ENCODE results near the gene ACOT7.

Gene ACOT7

DNA sequence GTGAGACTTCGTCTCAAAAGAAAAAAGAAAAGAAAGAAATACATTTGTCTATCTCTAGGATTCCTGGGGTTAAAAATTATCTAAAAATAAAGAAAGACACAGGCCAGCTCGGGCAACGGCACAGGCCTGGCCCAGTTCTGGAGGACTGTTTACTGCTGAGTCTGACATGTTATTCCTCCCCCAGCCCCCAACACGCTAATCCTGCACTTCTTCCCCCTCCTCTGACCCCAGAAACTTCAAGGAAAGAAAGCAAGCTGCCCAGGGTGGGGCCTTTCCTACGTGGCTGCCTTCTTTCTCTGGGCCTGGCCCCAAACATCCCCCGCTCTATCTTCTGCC is 40.0 kb downstream of the ACOT7 start:
- TF ChIP-seq SPI1 (IDR thresholded peaks at IDR 0.05; ENCODE audit: borderline replicate concordance, low read depth) (no peak), REST (IDR thresholded peaks at IDR 0.05; ENCODE audit: insufficient replicate concordance, low read depth) (no peak), POLR2AphosphoS5 (IDR thresholded peaks at IDR 0.05; ENCODE audit: low read depth) (no peak), GABPA (IDR thresholded peaks at IDR 0.05; ENCODE audit: low read depth) (no peak)
- TF ChIP-seq, protein P1, sequence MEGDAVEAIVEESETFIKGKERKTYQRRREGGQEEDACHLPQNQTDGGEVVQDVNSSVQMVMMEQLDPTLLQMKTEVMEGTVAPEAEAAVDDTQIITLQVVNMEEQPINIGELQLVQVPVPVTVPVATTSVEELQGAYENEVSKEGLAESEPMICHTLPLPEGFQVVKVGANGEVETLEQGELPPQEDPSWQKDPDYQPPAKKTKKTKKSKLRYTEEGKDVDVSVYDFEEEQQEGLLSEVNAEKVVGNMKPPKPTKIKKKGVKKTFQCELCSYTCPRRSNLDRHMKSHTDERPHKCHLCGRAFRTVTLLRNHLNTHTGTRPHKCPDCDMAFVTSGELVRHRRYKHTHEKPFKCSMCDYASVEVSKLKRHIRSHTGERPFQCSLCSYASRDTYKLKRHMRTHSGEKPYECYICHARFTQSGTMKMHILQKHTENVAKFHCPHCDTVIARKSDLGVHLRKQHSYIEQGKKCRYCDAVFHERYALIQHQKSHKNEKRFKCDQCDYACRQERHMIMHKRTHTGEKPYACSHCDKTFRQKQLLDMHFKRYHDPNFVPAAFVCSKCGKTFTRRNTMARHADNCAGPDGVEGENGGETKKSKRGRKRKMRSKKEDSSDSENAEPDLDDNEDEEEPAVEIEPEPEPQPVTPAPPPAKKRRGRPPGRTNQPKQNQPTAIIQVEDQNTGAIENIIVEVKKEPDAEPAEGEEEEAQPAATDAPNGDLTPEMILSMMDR (IDR thresholded peaks at IDR 0.05; ENCODE audit: insufficient read depth, low read length), result no peak
- H3K27me3 ChIP-seq (ENCODE audit: insufficient read depth, poor library complexity, severe bottlenecking), result no peaks in the 10 kb centered on the region
- H3K4me3 ChIP-seq (replicated peaks; ENCODE audit: insufficient read depth, low read length), result no peak overlapping the region
- no peak overlapping the region for H3K27ac ChIP-seq (replicated peaks)
- DNase-seq (ENCODE audit: low read depth in 1 of 2, low spot score in 1 of 2), result no peak

DNA sequence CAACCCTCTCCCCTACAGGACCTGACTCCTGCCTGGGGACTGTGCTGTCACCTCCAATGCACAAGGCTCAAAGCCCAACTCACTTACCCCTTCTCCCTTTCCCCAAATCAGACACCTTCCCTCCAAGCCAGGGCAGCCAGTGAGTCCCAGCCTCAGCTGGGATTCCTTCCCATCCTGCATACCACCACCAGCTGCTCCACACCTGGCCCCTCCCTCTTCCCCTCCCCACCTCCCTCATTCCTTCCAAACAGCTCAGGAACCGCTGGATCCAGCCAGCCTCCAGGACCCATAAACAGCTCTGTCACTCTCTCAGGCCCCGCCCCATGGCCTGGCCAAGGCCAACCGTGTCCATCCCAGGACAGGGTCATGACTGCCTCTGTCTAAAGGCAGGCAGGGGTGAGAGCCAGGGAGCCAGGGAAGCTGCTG is 41.4 kb downstream of the ACOT7 start:
- H3K27me3 ChIP-seq (ENCODE audit: insufficient read depth, poor library complexity, severe bottlenecking), result no peaks in the 10 kb centered on the region
- H3K4me3 ChIP-seq (replicated peaks; ENCODE audit: insufficient read depth, low read length), result no peak overlapping the region
- H3K27ac ChIP-seq (replicated peaks), result no peak overlapping the region
- DNase-seq (ENCODE audit: low read depth in 1 of 2, low spot score in 1 of 2), result no peak
- TF ChIP-seq POLR2AphosphoS5 (IDR thresholded peaks at IDR 0.05; ENCODE audit: low read depth) (no peak), GABPA (IDR thresholded peaks at IDR 0.05; ENCODE audit: low read depth) (no peak), REST (IDR thresholded peaks at IDR 0.05; ENCODE audit: insufficient replicate concordance, low read depth) (no peak), SPI1 (IDR thresholded peaks at IDR 0.05; ENCODE audit: borderline replicate concordance, low read depth) (no peak)
- TF ChIP-seq, protein P1 (IDR thresholded peaks at IDR 0.05; ENCODE audit: insufficient read depth, low read length), result no peak

DNA sequence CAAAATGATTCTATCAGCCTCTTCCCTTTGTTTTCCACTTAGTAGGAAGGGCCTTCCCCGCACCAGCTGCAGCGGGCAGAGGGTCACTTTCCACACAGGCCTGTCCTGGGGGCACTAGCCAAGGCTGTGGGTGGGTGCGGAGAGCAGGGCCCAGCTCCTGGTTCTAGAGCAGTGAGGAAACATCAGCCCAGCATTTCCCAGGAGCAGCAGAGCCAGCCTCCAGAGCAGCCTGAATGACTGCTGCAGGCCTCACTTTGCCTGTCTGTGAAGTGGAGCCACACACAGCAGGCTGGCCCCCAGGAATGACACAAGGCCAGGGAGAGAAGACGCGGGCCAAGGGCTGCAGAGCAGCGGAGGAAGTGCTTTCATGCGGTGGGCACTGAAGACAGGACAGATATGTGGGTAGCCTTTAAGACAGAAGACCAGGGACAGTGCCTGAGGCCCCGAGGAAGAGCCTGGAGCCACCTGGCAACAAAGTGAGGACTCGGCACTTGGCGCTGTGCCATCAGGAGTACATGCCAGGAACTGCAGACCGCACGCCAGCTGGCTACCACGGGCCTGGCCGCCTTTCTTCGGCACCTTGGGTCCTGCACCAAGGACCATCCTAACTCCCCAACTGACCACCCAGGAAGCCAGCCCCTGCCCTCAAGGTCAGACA is 42.0 kb downstream of the ACOT7 start:
- Histone ChIP-seq H3K27me3 (ENCODE audit: insufficient read depth, poor library complexity, severe bottlenecking) (no peaks in the 10 kb centered on the region), H3K27ac (replicated peaks) (no peak overlapping the region), H3K4me3 (replicated peaks; ENCODE audit: insufficient read depth, low read length) (no peak overlapping the region)
- DNase-seq (ENCODE audit: low read depth in 1 of 2, low spot score in 1 of 2), result no peak
- TF ChIP-seq GABPA (IDR thresholded peaks at IDR 0.05; ENCODE audit: low read depth) (no peak), SPI1 (IDR thresholded peaks at IDR 0.05; ENCODE audit: borderline replicate concordance, low read depth) (no peak), POLR2AphosphoS5 (IDR thresholded peaks at IDR 0.05; ENCODE audit: low read depth) (no peak), REST (IDR thresholded peaks at IDR 0.05; ENCODE audit: insufficient replicate concordance, low read depth) (no peak)
- TF ChIP-seq, protein P1 (IDR thresholded peaks at IDR 0.05; ENCODE audit: insufficient read depth, low read length), result no peak

Measured in HL-60 (cell line).